HepG2 (cell line): ENCODE data around the gene PET117.

ENCODE experiments used
- GFI1 ChIP-seq: sonication (generic); formaldehyde crosslinking; IDR thresholded peaks from 2 replicates; pipeline ENCODE4 v1.5.0; 2020; ENCODE audit warnings: missing genetic modification reagents, mild to moderate bottlenecking, borderline replicate concordance
- POLR2A ChIP-seq, 2 experiments: IDR thresholded peaks; 2 replicates each; pipeline ENCODE4 v1.6.1; 2011; ENCODE audit warnings: low read depth in 2 of 2, low read length in 2 of 2, mild to moderate bottlenecking in 1 of 2, moderate library complexity in 1 of 2; ENCODE audit not compliant: insufficient read depth in 1 of 2
- SP2 ChIP-seq: sonication (generic); formaldehyde crosslinking; IDR thresholded peaks from 2 replicates; pipeline ENCODE4 v1.5.1; 2020; ENCODE audit warnings: mild to moderate bottlenecking, missing genetic modification reagents
- TCF7L2 ChIP-seq: IDR thresholded peaks from 2 replicates; pipeline ENCODE4 v1.6.1; 2011; ENCODE audit warnings: mild to moderate bottlenecking, low read depth, low read length, moderate library complexity
- ZC3H13 ChIP-seq: sonication (generic); formaldehyde crosslinking; IDR thresholded peaks from 2 replicates; pipeline ENCODE4 v1.8.1; 2023; ENCODE audit warnings: mild to moderate bottlenecking, missing genetic modification reagents, moderate library complexity
- ZNF3 ChIP-seq: IDR thresholded peaks from 2 replicates; pipeline ENCODE4 v1.7.0; 2017; ENCODE audit warnings: inconsistent platforms
- ZNF383 ChIP-seq: sonication (generic); formaldehyde crosslinking; IDR thresholded peaks from 2 replicates; pipeline ENCODE4 v1.4.0; 2020; ENCODE audit warnings: missing genetic modification reagents, mild to moderate bottlenecking, borderline replicate concordance
- TF ChIP-seq, protein P1 (sequence below): sonication (generic); formaldehyde crosslinking; IDR thresholded peaks from 2 replicates; pipeline ENCODE4 v1.8.1; 2022; ENCODE audit warnings: mild to moderate bottlenecking, missing genetic modification reagents

DNA sequence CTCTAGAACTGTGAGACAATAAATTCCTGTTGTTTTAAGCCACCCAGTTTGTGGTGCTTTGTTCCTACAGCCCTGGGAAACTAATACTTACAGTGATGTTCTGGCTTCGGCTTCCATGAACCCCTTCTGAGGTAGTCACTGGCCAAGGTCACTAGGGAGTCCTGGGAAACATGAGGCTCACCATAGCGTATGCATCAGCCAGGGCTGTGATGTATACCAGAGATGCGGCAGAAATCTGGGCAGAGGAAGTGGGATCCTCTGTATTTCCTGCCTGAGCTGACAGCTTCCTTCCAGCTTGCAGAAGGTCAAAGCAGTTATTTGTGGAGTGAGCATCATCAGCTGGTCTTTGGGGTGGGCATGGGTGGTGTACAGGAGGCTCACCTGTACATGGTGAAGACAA is 27.9 kb downstream of the PET117 start:
- no peak for TF ChIP-seq ZC3H13
- TF ChIP-seq SP2: no peak
- no peak for TF ChIP-seq TCF7L2
- TF ChIP-seq, protein P1, sequence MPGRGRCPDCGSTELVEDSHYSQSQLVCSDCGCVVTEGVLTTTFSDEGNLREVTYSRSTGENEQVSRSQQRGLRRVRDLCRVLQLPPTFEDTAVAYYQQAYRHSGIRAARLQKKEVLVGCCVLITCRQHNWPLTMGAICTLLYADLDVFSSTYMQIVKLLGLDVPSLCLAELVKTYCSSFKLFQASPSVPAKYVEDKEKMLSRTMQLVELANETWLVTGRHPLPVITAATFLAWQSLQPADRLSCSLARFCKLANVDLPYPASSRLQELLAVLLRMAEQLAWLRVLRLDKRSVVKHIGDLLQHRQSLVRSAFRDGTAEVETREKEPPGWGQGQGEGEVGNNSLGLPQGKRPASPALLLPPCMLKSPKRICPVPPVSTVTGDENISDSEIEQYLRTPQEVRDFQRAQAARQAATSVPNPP: no peak
- no peak for TF ChIP-seq GFI1
- no peak for TF ChIP-seq ZNF383 (CRISPR knock-in tag)
- no peak for TF ChIP-seq POLR2A (IDR thresholded peaks at IDR 0.05; ENCODE audit: insufficient read depth in 1 of 2, low read depth in 2 of 2, low read length in 2 of 2)
- no peak for TF ChIP-seq ZNF3
